DND-41 (cell line): ENCODE results near the gene IL17RE.

Experiments used
- ATAC-seq: fragments of 200-7000 bp; cut with Tn5 transposase; 3 replicates; pipeline ENCODE4 v1.9.1; 2021; ENCODE audit warnings: low read depth; ENCODE audit not compliant: insufficient read depth
- DNase-seq: peaks from one replicate; pipeline ENCODE4 v3.0.0-alpha.2; 2020
- H2AFZ ChIP-seq: 2 replicates; pipeline ENCODE4 v1.6.0; 2012; ENCODE audit warnings: low read depth, low read length
- H3K27ac ChIP-seq: 2 replicates; pipeline ENCODE4 v1.5.1; 2012; ENCODE audit warnings: low read length, inconsistent platforms
- H3K27me3 ChIP-seq: fragments of 200-600 bp; sonication (generic); 2 replicates; pipeline ENCODE4 v1.6.0; 2012; ENCODE audit warnings: low read length, mild to moderate bottlenecking, inconsistent platforms; ENCODE audit not compliant: insufficient read depth, poor library complexity
- H3K36me3 ChIP-seq: 2 replicates; pipeline ENCODE4 v1.5.1; 2012; ENCODE audit warnings: low read length, inconsistent platforms; ENCODE audit not compliant: insufficient read depth
- H3K4me1 ChIP-seq: 2 replicates; pipeline ENCODE4 v1.5.1; 2012; ENCODE audit warnings: mild to moderate bottlenecking, low read length; ENCODE audit not compliant: insufficient read depth
- H3K4me2 ChIP-seq: 2 replicates; pipeline ENCODE4 v1.6.0; 2012; ENCODE audit warnings: mild to moderate bottlenecking, moderate library complexity, low read length, inconsistent platforms; ENCODE audit not compliant: insufficient read depth
- H3K4me3 ChIP-seq, 2 experiments: fragments of 200-600 bp in 1 of 2; shearing (Covaris generic) in 1 of 2; 2 replicates each; pipeline ENCODE4 v1.5.1; 2012 to 2016; ENCODE audit warnings: inconsistent platforms in 2 of 2, low read length in 2 of 2, mild to moderate bottlenecking in 2 of 2, low read depth in 1 of 2, moderate library complexity in 1 of 2
- H3K79me2 ChIP-seq: 2 replicates; pipeline ENCODE4 v1.6.0; 2012; ENCODE audit warnings: low read length, inconsistent platforms; ENCODE audit not compliant: insufficient read depth
- H3K9ac ChIP-seq: 2 replicates; pipeline ENCODE4 v1.6.0; 2012; ENCODE audit warnings: low read depth, mild to moderate bottlenecking, inconsistent platforms, low read length, moderate library complexity
- H3K9me3 ChIP-seq: 2 replicates; pipeline ENCODE4 v1.5.1; 2012; ENCODE audit warnings: low read length, moderate library complexity, mild to moderate bottlenecking, inconsistent platforms; ENCODE audit not compliant: insufficient read depth, severe bottlenecking
- H4K20me1 ChIP-seq: 2 replicates; pipeline ENCODE4 v1.6.0; 2012; ENCODE audit warnings: low read length; ENCODE audit not compliant: insufficient read depth
- EZH2 ChIP-seq: IDR thresholded peaks from 3 replicates; pipeline ENCODE4 v1.6.1; 2012; ENCODE audit warnings: borderline replicate concordance, low read depth, mild to moderate bottlenecking, moderate library complexity, low read length, inconsistent platforms; ENCODE audit not compliant: severe bottlenecking
- TF ChIP-seq, protein P1 (sequence below): IDR thresholded peaks from 2 replicates; pipeline ENCODE4 v1.5.1; 2012; ENCODE audit warnings: borderline replicate concordance, low read length, moderate library complexity, mild to moderate bottlenecking; ENCODE audit not compliant: poor library complexity, severe bottlenecking; ENCODE audit errors: extremely low read depth

Gene IL17RE

GRCh38 chr3:9859530-9860025 is 43.1 kb upstream of the IL17RE start:
- H3K36me3 ChIP-seq = no peaks in the 10 kb centered on the region
- no peak overlapping the region for H3K4me3 ChIP-seq
- no peaks in the 10 kb centered on the region for H3K9me3 ChIP-seq
- H3K9ac ChIP-seq = no peak overlapping the region
- H3K27ac ChIP-seq = no peak overlapping the region
- no peak overlapping the region for H3K4me2 ChIP-seq
- no peaks in the 10 kb centered on the region for H3K79me2 ChIP-seq
- no peaks in the 10 kb centered on the region for H4K20me1 ChIP-seq
- ATAC-seq (no peak), DNase-seq (no peak)
- H3K4me1 ChIP-seq = no peaks in the 10 kb centered on the region
- TF ChIP-seq, protein P1, sequence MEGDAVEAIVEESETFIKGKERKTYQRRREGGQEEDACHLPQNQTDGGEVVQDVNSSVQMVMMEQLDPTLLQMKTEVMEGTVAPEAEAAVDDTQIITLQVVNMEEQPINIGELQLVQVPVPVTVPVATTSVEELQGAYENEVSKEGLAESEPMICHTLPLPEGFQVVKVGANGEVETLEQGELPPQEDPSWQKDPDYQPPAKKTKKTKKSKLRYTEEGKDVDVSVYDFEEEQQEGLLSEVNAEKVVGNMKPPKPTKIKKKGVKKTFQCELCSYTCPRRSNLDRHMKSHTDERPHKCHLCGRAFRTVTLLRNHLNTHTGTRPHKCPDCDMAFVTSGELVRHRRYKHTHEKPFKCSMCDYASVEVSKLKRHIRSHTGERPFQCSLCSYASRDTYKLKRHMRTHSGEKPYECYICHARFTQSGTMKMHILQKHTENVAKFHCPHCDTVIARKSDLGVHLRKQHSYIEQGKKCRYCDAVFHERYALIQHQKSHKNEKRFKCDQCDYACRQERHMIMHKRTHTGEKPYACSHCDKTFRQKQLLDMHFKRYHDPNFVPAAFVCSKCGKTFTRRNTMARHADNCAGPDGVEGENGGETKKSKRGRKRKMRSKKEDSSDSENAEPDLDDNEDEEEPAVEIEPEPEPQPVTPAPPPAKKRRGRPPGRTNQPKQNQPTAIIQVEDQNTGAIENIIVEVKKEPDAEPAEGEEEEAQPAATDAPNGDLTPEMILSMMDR = no peak
- TF ChIP-seq EZH2 = no peak
- no peak overlapping the region for H2AFZ ChIP-seq
- H3K27me3 ChIP-seq = no peaks in the 10 kb centered on the region

- Histone ChIP-seq H3K27me3 (no peaks in the 10 kb centered on the region), H3K79me2 (no peaks in the 10 kb centered on the region), H3K9me3 (no peaks in the 10 kb centered on the region), H3K27ac (no peak overlapping the region), H3K4me3 (no peak overlapping the region), H3K4me2 (no peak overlapping the region), H2AFZ (no peak overlapping the region), H3K4me1 (no peaks in the 10 kb centered on the region), H3K36me3 (no peaks in the 10 kb centered on the region), H4K20me1 (no peaks in the 10 kb centered on the region), H3K9ac (no peak overlapping the region)
- ATAC-seq = no peak
- TF ChIP-seq, protein P1 = no peak
- TF ChIP-seq EZH2 = no peak
- no peak for DNase-seq
Measured at GRCh38 chr3:9861201-9861600, 41.4 kb upstream of the IL17RE start.

DNA sequence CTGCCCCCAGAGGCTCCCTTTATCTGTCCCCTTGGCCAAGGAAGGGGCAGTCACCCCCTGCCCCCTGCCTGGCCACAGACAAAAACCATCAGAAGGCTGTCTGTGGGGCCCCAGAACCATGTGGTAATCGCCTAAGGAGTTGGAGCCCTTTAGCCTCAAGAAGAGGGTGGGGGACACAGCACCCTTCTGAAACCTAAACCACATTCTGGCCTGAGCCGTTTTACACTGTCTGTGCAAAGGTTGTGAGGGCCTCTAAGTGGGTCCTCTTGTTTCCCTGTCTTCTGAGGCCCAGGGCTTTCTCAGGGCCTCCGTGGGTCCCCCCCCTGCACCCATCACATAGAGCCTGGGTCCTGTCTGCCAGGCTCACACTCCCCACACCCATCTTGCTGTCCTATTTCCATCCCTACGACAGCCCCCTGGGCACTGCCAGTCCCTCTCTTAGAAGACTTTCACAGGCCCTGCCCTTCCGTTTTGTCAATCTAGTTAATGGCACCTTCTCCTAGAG is 41.0 kb upstream of the IL17RE start:
- Histone ChIP-seq H3K79me2 (no peaks in the 10 kb centered on the region), H3K27me3 (no peaks in the 10 kb centered on the region), H3K27ac (no peak overlapping the region), H4K20me1 (no peaks in the 10 kb centered on the region), H3K9ac (no peak overlapping the region), H3K4me1 (no peaks in the 10 kb centered on the region), H2AFZ (no peak overlapping the region), H3K9me3 (no peaks in the 10 kb centered on the region), H3K4me3 (no peak overlapping the region), H3K36me3 (no peaks in the 10 kb centered on the region), H3K4me2 (no peak overlapping the region)
- TF ChIP-seq EZH2 = no peak
- TF ChIP-seq, protein P1 = no peak
- ATAC-seq (no peak), DNase-seq (no peak)
